ENCODE results near the gene HLA-A.

The HLA-A gene

DNA sequence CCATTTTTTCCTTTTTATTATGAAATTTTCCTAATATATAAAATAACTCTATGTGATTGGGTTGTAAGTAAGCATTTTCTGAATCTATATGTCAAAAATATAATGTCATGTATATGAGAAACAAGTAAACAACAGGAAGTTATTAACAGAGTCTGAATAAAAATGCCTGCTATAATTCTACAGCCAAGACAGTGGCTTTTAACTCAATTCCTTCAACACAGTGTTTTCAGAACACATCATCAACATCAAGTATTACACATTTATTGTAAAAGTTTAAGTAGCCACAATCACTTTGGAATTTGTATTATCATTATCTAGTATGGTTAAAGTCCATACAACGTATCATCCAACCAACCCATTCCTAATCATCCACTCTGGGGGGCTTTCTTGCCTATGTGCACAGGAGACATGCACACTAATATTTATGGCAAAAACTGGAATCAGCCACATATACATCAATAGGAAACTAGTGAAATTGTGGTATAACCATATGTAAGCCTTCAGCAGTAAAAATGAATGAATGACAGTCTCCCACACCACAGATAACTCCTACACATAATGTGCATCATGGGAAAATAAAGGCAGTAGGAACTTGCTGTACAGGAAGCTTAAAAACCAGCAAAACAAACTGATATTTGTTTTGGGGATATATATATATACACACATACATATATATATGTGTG is 6.9 kb upstream of the HLA-A start:
- FAIRE-seq = no peak

DNA sequence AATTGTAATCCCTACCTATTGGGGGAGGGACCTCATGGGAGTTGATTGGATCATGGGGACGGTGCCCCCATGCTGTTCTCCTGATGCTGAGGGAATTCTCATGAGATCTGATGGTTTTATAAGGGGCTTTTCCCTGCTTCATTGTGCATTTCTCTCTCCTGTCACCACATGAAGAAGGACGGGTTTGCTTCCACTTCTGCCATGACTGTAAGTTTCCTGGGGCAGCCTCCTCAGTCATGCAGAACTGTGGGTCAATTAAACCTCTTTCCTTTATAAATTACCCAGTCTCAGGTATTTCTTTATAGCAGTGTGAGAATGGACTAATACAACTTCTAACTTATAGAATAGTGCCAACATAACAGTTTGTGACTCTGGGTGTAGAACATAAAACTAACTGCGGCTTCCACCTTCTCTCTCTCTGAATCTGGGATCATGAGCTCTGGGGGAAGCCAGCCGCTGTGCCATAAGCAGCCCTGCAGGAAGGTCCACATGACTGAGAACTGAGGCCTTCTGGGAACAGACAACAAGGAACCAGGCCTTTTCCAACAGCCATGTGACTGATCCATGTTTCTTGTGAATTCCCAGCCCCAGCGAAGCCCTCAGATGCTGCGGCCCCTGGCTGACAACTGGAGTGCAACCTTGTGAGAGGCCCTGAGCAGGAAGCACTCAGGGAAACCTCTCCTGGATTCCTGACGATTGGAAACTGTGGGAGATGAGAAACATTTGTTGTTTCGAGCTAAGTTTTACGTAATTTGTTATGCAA is 3.4 kb upstream of the HLA-A start:
- no peak for FAIRE-seq

- no peak for FAIRE-seq
These were observed 1.3 kb upstream of the HLA-A start for GRCh38 chr6:29941016-29941415.

DNA sequence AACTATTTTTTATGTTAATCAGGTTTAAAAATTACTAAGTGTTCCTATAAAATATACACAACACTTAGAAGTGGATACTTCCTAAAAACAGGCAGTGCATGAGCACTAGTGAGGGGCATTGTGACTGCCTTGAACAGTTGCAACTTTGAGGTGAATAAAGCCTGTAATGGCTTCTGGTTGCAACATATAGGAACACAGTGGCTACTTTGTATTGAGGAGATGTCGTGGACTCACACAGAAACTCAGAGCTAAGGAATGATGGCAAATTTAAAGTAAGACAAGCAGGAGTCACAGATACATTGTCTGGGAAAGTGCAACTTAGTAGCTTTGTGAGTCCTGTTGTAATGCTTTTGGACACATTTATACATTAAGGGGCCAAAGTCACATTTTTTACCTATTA is 861 bp upstream of the HLA-A start:
- no peak for FAIRE-seq

DNA sequence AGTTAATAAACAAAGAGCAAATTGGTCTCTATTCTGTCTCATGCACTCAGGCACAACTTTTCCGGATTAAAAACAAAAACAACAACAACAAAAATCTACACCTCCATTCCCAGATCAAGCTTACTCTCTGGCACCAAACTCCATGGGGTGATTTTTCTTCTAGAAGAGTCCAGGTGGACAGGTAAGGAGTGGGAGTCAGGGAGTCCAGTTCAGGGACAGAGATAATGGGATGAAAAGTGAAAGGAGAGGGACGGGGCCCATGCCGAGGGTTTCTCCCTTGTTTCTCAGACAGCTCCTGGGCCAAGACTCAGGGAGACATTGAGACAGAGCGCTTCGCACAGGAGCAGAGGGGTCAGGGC is 437 bp upstream of the HLA-A start:
- FAIRE-seq = no peak

DNA sequence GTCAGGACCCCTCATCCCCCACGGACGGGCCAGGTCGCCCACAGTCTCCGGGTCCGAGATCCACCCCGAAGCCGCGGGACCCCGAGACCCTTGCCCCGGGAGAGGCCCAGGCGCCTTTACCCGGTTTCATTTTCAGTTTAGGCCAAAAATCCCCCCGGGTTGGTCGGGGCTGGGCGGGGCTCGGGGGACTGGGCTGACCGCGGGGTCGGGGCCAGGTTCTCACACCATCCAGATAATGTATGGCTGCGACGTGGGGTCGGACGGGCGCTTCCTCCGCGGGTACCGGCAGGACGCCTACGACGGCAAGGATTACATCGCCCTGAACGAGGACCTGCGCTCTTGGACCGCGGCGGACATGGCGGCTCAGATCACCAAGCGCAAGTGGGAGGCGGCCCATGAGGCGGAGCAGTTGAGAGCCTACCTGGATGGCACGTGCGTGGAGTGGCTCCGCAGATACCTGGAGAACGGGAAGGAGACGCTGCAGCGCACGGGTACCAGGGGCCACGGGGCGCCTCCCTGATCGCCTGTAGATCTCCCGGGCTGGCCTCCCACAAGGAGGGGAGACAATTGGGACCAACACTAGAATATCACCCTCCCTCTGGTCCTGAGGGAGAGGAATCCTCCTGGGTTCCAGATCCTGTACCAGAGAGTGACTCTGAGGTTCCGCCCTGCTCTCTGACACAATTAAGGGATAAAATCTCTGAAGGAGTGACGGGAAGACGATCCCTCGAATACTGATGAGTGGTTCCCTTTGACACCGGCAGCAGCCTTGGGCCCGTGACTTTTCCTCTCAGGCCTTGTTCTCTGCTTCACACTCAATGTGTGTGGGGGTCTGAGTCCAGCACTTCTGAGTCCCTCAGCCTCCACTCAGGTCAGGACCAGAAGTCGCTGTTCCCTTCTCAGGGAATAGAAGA is 978 bp downstream of the HLA-A start:
- FAIRE-seq = no peak

GRCh38 chr6:29945281-29945820 is 3.0 kb downstream of the HLA-A start:
- FAIRE-seq = no peak

DNA sequence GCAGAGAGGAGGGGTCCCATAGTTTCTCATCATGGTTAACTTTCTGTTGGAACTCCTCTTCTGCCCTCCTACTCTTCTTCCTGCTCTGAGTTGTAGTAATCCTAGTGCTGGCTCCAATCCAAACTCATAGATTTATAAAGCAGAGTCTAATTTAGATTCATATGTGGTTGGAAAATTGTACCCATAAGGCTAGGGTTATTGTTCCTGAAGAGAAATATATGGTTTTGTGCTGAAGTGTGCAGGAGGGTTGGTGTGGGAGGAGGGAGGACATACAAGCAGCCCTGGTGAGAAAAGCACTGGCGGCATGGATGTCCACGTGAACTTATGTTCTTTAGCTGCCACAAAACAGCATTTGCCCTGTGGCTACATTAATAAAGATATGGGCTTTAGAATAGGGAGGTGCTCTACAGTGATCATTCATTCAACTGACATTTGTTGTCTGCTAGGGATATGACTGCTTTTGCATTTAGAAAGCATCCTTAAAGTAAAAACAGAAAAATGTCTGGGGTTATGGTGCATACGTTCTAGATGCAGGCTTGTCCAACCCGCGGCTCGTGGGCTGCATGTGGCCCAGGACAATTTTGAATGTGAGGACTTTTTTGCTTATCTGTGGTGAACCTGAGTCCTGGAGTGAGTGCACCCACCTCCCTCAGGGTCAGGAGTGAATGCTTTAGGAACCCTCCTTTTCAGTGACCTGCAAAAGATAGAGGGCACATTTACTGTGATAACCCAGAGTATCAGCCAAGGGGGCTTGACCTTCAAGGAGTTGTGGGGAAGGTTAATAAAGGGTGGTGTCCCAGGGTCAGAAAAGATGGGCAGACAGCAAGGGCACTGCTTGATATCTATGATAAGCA is 4.1 kb downstream of the HLA-A start:
- FAIRE-seq = no peak

DNA sequence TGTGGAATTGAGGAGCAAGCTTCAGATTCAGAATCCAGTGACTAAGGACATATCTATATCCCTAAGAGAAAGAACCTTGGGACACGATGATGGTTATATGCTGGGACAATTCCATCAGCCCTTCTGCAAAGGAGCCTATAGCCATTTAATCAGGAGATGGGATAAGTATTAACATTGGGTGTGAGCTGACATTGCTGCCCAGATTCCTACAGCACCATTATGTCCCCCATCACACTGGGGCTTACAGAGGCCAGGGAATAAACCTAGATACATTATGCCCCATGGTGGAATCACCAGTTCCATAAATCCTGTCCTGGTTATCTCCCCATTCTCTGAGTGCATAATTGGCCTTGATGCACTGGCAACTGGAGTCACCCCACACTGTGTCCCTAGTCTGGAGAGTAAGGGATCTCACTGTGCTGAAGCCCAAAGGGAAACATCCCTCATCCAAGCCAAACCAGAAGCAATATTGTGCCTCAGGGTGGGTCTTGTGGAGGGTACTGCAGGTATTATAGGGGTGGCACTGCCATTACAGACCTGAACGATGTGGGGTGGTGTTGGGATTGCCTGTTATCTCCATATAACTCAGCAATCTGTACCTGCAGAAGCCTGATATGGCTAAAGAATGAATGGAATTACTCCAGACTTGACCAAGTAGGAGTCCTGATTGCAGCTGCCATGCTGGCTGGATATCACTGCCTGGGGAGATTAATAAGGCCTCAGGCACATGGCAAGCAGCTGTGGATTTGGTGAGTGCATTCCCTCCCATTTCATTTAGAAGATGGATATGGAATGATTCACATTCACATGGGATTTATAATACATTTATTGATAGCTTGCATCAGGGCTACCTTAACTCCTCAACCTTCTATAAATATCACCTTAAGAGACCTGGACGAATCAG is 5.0 kb downstream of the HLA-A start:
- FAIRE-seq = no peak

DNA sequence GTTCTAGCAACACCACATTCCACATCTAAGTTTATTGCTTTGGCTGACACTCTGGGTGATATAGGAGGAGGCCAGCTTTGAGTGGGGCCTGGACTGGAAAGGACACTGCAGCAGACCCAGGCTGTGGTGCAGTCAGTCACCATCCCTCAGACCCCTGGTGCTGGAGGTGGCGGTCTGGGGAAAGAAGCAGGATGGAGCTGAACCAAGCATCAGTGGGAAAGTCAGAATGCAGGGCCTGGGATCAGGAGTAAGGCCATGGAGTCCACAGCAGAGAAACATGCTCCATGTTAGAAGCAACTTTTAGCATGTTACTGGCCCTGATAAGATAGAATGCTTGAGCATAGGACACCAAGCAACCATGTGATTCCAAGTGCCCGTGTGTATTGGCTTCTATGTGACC is 5.9 kb downstream of the HLA-A start:
- FAIRE-seq = no peak

DNA sequence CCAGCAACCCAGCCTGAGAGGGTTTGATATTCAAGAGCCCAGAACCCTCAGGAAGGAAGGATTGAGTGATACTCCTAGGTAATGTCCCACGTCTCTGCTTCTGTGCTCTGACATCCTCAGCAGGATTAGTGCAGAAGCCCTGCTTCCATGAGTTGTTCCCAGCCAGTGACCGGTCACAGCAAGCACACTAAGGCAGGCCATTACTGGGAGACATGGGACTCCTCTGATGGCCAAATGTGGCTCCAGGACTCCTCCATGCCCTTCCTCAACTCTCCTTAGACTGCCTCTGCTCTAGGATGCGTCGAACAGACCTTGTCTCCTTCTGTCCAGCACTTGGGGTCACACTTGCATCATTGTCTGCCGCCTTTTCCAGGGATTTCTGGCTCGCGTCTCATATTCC is 7.6 kb downstream of the HLA-A start:
- no peak for FAIRE-seq

GRCh38 chr6:29951882-29952281 is 9.6 kb downstream of the HLA-A start:
- no peak for FAIRE-seq

- no peak for FAIRE-seq
These were observed 10.7 kb downstream of the HLA-A start for GRCh38 chr6:29953001-29953441.

DNA sequence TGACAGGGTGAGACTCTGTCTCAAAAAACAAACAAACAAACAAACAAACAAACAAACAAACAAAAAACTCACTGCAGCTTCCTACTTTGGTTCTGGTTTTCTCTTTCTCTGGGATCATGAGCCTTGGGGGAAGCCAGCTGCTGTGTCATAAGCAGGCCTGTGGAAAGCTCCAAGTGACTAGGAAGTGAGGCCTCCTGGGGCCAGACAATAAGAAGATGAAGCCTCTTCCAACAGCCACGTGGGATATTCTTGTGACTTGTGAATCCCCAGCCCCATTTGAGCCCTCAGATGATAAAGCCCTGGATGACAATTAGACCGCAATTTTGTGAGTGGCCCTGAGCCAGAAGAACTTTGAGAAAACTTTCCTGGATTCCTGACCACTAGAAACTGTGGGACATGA is 11.4 kb downstream of the HLA-A start:
- FAIRE-seq = no peak

DNA sequence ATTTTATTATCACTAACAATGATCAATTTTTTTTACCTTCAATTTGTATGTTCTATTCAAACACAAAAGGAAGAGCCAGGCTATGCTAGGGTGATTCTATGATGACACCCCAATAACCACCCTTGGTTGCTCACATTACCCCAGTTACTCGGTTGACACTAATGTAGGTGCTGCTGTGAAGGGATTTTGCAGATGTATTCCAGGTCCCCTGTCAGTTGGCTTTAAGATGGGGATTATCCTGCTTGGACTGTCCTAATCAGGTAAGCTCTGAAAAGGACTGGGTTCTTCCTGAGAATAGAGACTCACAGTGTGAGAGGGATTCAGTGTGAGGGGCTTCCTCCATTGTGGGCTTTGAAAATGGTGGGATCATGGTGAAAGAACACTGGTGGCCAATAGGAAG is 11.9 kb downstream of the HLA-A start:
- no peak for FAIRE-seq

DNA sequence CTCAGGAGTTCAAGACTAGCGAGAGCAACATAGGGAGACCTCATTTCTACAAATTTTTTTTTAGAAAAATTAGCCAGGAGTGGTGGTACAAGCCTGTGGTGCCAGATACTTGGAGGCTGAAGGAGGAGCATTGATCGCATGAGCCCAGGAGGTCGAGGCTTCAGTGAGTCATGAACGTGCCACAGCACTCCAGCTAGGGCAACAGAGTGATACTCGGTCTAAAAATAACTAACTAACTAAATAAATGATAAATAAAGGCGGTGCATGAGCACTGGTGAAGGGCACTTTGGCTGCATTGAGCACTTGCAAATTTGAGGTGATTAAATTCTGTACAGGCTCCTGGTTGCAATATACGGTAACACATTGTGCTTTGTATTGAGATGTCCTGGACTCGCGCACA is 13.5 kb downstream of the HLA-A start:
- no peak for FAIRE-seq

GRCh38 chr6:29956518-29956917 is 14.2 kb downstream of the HLA-A start:
- no peak for FAIRE-seq

DNA sequence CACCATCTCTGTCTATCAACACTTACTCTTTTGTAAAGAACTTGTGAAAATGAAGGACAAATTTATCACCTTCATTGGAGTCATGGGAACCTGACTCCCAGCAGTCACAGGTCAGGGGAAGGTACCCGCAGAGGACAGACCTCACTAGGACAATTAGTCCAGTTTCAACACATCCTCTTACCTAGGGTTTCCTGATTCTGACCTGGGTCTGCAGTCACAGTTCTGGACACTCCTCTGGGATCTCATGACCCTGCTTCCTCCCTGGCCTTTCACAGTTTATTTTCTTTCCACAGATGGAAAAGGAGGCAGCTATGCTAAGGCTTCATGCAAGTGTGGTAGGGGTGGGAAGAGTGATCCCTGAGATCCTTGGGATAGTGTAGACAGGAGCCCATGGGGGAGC is 15.7 kb downstream of the HLA-A start:
- no peak for FAIRE-seq

DNA sequence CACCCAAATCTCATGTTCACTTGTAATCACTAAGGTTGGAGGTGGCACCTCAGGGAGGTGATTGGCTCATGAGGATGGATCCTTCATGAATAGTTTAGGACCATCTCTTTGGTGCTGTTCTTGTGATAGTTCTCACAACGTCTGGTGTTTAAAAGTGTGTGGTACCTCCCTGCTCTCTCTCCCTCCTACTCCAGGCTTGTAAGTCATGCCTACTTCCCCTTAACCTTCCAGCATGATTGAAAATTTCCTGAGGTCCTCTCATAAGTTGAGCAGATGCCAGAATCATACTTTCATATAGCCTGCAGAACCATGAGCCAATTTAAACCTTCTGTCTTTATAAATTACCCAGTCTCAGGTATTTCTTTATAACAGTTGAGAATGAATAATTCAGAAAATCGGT is 16.6 kb downstream of the HLA-A start:
- no peak for FAIRE-seq

GRCh38 chr6:29959467-29959866 is 17.1 kb downstream of the HLA-A start:
- FAIRE-seq = no peak

- no peak for FAIRE-seq
These were observed 19.6 kb downstream of the HLA-A start for GRCh38 chr6:29961966-29962365.
